Psoas muscle (tissue), 8 donors: ENCODE data around the gene DCT. TPM values are rescaled to one million over a fixed set of nuclear protein-coding genes. Genes with fewer than 3 reads are reported as not detected.

ENCODE experiments used
- ATAC-seq, 4 donors: fragments of 200-7000 bp; cut with Tn5 transposase; one replicate each; pipeline ENCODE4 v1.9.1; 2020; ENCODE audit warnings: moderate library complexity in 3 of 4, mild to moderate bottlenecking in 2 of 4
- DNase-seq, 2 donors: peaks; one replicate each; pipeline ENCODE4 v3.0.0-alpha.2; 2020
- H3K27ac ChIP-seq: fragments of 200-600 bp; one replicate; pipeline ENCODE4 v1.8.0; 2022
- H3K27me3 ChIP-seq, 3 donors: fragments of 200-600 bp in 1 of 3; one replicate each; pipeline versions ENCODE4 v1.6.1 to v1.8.0; 2013 to 2022; ENCODE audit warnings: low read length in 2 of 3, mild to moderate bottlenecking in 2 of 3, moderate library complexity in 1 of 3; ENCODE audit not compliant: insufficient read depth in 3 of 3
- H3K36me3 ChIP-seq, 2 donors: fragments of 200-600 bp in 1 of 2; one replicate each; pipeline versions ENCODE4 v1.6.1 to v1.8.0; 2013 to 2022; ENCODE audit warnings: low read depth in 1 of 2, mild to moderate bottlenecking in 1 of 2, moderate library complexity in 1 of 2; ENCODE audit not compliant: insufficient read depth in 1 of 2
- H3K4me1 ChIP-seq: fragments of 200-600 bp; one replicate; pipeline ENCODE4 v1.8.0; 2022
- H3K4me3 ChIP-seq: fragments of 200-600 bp; one replicate; pipeline ENCODE4 v1.8.0; 2022; ENCODE audit warnings: mild to moderate bottlenecking
- H3K9me3 ChIP-seq: fragments of 200-600 bp; one replicate; pipeline ENCODE4 v1.8.0; 2022
- CTCF ChIP-seq: fragments of 200-600 bp; IDR thresholded peaks from one replicate; pipeline ENCODE4 v1.8.0; 2022; ENCODE audit warnings: antibody characterized with exemption
- WGBS, 3 donors: extraction: QIAGEN DNeasy Blood & Tissue Kit; methylation state at CpG; one replicate each; pipeline versions ENCODE4 v1.1.6 to v1.1.7; 2013; 5-methylcytosine and 5-hydroxymethylcytosine counted together
- intact Hi-C, 2 donors: fragments of 100-400 bp; cut with DNase I; formaldehyde crosslinking; loops; one replicate each; pipeline versions ENCODE4 v1.11.0 to v1.14.2; 2022
- polyA plus RNA-seq, 3 donors: library from polyadenylated mRNA; stranded (reverse); fragments of 200-250 nt; gene quantifications; one replicate each; pipeline ENCODE4 v1.2.3, GENCODE V29; 2013
- total RNA-seq, 4 donors: library from RNA; stranded (reverse); fragmentation: NEBNext Ultra II Directional in 2 of 4; extraction: Animal tissue kit (Norgen Biotek cat#: 25700) in 2 of 4; gene quantifications; one replicate each; pipeline versions ENCODE4 v1.2.1 to v1.2.4, GENCODE V29; 2021 to 2023
- donor health status: healthy with polysubstance abuse.
- donor health status: DM: no; HTN: no; CAD: no; lungs with moderate emphysema.
- donor health status: Bipolar disorder and iron deficiency.
- donor health status: healthy.
- donor health status: DM: yes; HTN: yes; CAD: no.
- donor health status: DM: no; HTN: no; CAD: no.
- donor health status: DM: no; HTN: no; CAD: no.
- donor health status: DM: yes; HTN: yes; CAD: no.

The DCT gene
- total and polyA plus RNA-seq, 7 donors: 0.04 to 0.64 (median 0.22) TPM

- WGBS, 3 donors: 25 to 32% (median 29%) methylated on average over 4 of the region's 4 CpGs
- Histone ChIP-seq H3K27ac (no peak overlapping the region), H3K4me1 (no peaks in the 10 kb centered on the region), H3K4me3 (no peak overlapping the region), H3K27me3 (peaks cover 0 to 5% (median 0%) of the 10 kb centered on the region in 3 donors), H3K36me3 (no peaks in the 10 kb centered on the region), H3K9me3 (no peaks in the 10 kb centered on the region)
- ATAC-seq (no peak), DNase-seq (no peak)
- TF ChIP-seq CTCF: no peak
- intact Hi-C loops: no loop called here
Observed at GRCh38 chr13:94414708-94415107, 64.8 kb downstream of the DCT start.

- H3K4me1 ChIP-seq: no peaks in the 10 kb centered on the region
- WGBS, 3 donors: 97 to 100% (median 98%) methylated on average over 1 of the region's 1 CpG
- DNase-seq (no peak), ATAC-seq (no peak)
- no peak overlapping the region for H3K4me3 ChIP-seq
- H3K36me3 ChIP-seq: no peaks in the 10 kb centered on the region
- H3K27me3 ChIP-seq: peaks cover 0 to 5% (median 0%) of the 10 kb centered on the region in 3 donors
- intact Hi-C loops: no loop called here
- TF ChIP-seq CTCF: no peak
- H3K9me3 ChIP-seq: no peaks in the 10 kb centered on the region
- no peak overlapping the region for H3K27ac ChIP-seq
Observed at GRCh38 chr13:94414141-94414540, 65.3 kb downstream of the DCT start.

GRCh38 chr13:94413598-94413944 lies 65.9 kb downstream of the DCT start:
- Histone ChIP-seq H3K4me1 (no peaks in the 10 kb centered on the region), H3K9me3 (no peaks in the 10 kb centered on the region), H3K27me3 (peaks cover 0 to 5% (median 0%) of the 10 kb centered on the region in 3 donors), H3K4me3 (no peak overlapping the region), H3K36me3 (no peaks in the 10 kb centered on the region), H3K27ac (no peak overlapping the region)
- TF ChIP-seq CTCF: no peak
- DNase-seq (no peak), ATAC-seq (no peak)
- intact Hi-C loops: no loop called here

GRCh38 chr13:94412870-94413597 lies 66.4 kb downstream of the DCT start:
- H3K4me3 ChIP-seq: no peak overlapping the region
- H3K9me3 ChIP-seq: no peaks in the 10 kb centered on the region
- no peak for TF ChIP-seq CTCF
- no peaks in the 10 kb centered on the region for H3K36me3 ChIP-seq
- intact Hi-C loops: no loop called here
- DNase-seq (no peak), ATAC-seq (no peak)
- peaks cover 0 to 5% (median 0%) of the 10 kb centered on the region in 3 donors for H3K27me3 ChIP-seq
- no peak overlapping the region for H3K27ac ChIP-seq
- 16 to 20% (median 17%) methylated on average over 3 of the region's 3 CpGs for WGBS, 3 donors
- no peaks in the 10 kb centered on the region for H3K4me1 ChIP-seq

GRCh38 chr13:94411747-94412146 lies 67.7 kb downstream of the DCT start:
- H3K4me3 ChIP-seq: no peak overlapping the region
- no peaks in the 10 kb centered on the region for H3K9me3 ChIP-seq
- no peaks in the 10 kb centered on the region for H3K36me3 ChIP-seq
- DNase-seq (no peak), ATAC-seq (no peak)
- no peak overlapping the region for H3K27ac ChIP-seq
- H3K27me3 ChIP-seq: no peaks in the 10 kb centered on the region
- TF ChIP-seq CTCF: no peak
- 61 to 93% (median 77%) methylated on average over 3 of the region's 3 CpGs for WGBS, 3 donors
- intact Hi-C loops: no loop called here
- no peaks in the 10 kb centered on the region for H3K4me1 ChIP-seq
